ENCODE measurements around the gene GKN1. TPM values are rescaled to one million over a fixed set of nuclear protein-coding genes. Genes with fewer than 3 reads are reported as not detected.
"Not testable (repeated sequence)": the region's sequence is repeated elsewhere in the genome, so short reads cannot be mapped to it uniquely, and the experiment has no call there.

GKN1 gene, protein sequence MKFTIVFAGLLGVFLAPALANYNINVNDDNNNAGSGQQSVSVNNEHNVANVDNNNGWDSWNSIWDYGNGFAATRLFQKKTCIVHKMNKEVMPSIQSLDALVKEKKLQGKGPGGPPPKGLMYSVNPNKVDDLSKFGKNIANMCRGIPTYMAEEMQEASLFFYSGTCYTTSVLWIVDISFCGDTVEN
- total RNA-seq (2014; rRNA removed; shearing (Covaris generic)), result not detected in 2 replicates

DNA sequence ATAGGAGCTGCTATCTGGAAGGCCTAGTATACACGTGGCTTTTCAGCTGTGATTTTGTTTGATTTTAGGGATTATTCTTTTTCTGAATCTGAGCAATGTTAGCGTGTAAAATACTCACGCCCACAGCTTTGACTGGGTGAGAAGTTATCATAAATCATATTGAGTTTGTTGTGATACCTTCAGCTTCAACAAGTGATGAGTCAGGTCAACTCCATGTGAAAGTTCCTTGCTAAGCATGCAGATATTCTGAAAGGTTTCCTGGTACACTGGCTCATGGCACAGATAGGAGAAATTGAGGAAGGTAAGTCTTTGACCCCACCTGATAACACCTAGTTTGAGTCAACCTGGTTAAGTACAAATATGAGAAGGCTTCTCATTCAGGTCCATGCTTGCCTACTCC lies at the start of gene GKN1:
GKN1 (plus strand) TSS at position 386 of the 400 bp plus-strand sequence. CDS start 42 bp downstream, outside the sequence.
- peak; percentile 21 for DNase-seq (ENCODE audit: low read depth)

DNA sequence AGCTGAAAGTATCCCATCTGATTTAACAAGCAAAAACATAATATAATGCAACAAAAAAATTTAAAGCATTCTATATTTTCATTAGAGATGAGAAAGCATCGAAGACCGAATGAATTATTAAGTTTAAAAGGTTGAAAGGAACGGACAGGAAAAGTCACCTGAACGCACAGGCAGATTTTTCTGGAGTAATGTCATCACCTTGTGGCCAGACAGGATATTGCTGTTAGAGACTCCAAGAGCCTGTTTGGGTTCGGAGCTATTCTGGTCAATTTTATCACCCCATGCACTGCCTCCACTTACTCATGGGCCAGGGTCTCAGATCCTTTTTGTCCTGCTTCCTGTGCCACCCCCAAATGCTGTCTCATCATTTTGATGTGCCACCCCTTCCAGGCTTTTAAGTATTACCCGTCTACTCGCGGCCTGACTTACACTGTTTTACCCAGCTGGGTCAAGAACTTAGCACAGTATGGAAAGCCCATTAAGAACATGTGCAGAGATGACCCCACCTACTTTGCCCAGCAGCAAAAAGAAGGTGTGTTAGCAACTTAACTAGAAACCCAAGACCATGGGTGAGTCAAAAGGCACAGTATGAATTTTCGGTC lies 49.0 kb upstream of the GKN1 start:
- peak; percentile 48 for DNase-seq (ENCODE audit: low read depth)

DNA sequence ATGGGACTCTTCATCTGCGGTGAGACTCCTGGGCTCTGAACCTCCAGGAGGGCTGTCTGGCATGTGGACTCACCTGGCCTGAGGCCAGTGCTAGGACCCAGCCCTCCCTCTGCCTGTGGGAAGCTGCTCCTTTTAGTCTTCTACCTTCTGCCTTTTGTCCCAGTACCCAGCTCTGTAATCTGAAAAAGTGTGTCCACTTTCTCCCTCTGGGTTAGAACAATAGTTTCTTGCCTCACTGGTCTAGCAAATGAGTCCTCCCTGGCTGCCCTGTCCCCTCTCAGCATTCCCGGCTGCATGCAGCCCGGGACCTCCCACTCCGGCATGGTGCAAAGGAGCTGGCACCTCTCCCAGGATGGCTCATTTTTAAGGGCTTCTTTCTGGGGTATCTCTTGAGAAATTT lies 47.6 kb upstream of the GKN1 start:
- peak; percentile 71 for DNase-seq (ENCODE audit: low read depth)

DNA sequence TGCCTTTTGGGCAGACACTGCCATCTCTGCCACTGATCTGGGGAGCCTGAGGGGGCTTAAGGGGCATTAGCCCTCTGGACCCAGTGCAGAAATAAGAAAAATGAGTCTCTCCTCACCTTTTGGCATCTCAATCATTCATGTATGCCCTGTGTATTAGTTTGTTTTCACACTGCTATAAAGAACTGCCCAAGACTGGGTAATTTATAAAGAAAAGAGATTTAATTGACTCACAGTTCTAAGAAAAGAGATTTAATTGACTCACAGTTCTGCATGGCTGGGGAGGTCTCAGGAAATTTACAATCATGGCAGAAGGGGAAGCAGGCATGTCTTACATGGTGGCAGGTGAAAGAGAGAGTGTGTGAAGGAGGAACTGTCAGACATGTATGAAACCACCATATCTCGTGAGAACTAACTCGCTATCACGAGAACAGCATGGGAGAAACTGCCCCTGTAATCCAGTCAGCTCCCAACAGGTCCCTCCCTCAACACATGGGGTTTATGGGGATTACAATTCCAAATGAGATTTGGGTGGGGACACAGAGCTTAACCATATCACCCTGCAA lies 43.2 kb upstream of the GKN1 start:
- no peak for DNase-seq (ENCODE audit: low read depth)

DNA sequence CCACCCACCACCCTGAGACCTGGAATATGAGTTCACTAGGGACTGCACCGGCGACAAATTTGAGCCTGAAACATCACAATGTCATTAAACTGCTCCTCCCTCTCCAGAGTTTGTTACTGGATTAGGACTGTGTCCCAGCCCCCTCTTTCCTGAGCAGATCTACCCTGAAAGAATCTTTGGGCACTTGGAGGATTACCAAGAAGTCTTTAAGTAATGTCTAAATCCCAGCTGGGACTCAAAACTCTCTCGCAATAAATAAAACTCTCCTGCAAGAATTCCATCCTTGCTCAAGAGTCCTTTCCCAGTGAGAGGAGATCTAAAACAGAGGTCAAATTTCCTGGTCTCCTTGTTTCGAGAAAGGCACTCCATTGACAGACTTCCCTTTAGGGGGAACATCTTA lies 42.6 kb upstream of the GKN1 start:
- no peak for DNase-seq (ENCODE audit: low read depth)

DNA sequence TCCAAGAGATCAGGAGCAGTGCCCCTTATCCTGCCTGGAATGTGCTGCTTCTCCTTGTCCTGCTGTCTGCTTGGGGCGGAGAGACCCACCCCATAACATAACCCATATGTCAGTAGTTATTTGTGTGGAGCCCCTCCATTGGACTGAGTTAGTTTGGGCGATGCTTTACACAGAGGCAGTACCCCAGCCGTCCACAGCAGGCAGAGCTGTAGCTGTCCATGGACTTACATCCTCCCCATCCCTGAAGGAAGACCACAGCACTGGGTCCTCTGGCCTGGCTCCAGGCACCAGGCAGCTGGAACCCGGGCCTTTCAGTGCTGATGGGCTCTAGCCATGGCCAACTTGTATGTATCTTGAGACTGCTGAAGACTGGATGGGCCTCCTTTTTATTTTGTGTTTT lies 42.0 kb upstream of the GKN1 start:
- DNase-seq (ENCODE audit: low read depth), result no peak

DNA sequence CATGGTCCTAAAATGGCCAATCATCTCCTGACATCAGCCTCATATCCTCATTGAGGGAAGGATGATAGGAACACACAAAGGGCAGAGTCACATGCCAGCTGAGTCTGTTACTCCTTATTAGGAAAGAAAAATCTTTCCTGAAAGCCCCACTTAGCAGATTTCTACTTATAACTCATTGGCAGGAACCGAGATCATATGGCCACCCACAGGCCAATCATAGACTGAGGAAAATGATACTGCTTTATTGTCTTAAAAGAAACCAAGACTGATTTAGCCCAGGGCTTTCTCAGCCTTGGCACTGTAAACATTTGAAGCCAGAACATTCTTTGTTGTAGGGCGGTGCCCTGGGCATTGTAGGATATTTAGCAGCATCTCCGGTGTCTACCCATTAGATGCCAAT lies 40.4 kb upstream of the GKN1 start:
- no peak for DNase-seq (ENCODE audit: low read depth)

DNA sequence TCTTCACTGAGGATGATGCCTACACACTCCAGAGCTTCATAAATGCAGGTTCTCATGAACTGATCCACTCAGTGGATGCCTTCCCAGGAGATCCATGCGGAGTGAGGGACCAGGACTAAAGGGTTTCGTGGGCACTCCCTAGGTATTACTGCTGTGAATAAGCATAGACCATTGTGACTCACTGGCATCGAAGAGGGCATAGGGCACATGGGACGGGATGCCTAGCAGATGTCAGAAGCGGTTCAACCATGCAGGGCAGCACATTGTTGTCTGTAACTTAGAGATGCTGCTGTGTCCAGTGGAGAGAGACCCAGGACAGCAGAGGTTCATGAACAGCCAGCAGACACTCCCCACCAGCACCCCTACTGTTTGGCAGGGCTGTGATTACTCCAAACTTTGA lies 39.0 kb upstream of the GKN1 start:
- DNase-seq (ENCODE audit: low read depth), result no peak

DNA sequence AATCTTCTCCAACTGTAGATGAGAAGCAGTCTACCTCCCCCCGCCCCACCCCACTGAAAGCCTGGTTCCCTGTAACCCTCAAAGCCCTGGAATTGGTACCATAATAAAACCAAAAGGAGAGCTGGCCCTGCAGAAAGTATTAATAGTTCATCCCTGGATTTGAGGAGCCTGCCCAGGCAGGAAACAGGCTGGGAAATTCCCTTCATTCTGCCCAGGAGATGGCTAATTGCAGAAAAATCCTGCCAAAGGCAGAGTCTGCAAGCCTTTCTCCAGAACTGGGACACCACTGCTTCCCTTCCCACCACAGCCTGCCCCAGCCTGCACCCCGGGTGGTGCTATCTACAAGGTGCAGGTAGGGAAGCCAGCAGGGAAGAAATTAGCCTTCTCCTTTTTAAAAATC lies 38.0 kb upstream of the GKN1 start:
- peak; percentile 73 for DNase-seq (ENCODE audit: low read depth)

DNA sequence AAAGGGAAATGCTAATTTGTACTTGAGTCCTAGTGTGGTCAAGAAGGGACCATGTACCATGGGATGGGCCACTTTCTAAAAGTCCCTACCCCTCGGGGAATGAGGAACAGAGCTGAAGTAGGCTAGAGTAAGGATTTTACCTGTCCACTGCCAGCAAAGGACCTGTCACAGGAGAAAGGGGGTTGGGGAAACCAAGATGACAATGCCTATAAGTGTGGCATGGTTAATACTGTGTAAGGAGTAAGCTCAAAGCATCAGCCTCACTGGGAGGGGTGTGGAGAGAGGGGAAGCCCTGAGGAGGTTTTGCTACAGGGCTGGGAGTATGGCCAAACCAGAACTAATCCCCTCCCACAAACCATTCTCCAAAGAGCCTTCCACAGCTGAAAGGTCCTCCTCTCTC lies 37.5 kb upstream of the GKN1 start:
- DNase-seq (ENCODE audit: low read depth), result peak; percentile 42

DNA sequence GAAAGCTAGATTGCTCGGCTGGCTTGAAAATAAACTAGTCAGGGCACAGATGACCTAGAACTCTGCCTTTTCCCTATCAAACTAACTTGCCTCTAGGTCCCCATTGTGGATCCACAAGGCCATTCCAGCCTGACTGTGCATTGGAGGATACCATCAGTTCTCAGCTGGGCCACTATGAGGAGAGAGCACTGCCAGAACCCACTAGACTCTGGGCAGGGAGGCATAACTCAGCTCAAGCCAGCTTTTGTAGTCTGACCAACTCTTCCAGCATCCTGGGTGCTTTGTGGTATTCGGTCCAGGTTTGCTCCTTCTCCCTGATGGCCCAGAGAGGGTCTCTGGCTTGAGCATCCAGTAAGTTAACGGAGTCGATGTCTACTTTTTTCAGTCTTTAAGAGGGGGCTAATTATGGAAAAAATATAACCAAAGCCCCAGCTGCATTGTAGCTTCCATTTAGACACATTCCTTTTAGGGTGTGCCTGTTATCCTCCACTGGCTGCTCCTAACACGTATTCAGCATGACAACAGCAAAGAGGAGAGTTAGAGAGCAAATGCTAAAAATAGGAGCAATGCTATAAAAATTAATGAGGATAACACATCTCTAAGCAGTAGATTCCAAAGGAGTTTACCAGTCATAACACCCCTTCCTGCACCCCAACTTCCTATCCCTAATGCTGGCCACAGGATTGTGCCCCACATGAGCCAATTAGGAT lies 36.9 kb upstream of the GKN1 start:
- DNase-seq (ENCODE audit: low read depth), result no peak

DNA sequence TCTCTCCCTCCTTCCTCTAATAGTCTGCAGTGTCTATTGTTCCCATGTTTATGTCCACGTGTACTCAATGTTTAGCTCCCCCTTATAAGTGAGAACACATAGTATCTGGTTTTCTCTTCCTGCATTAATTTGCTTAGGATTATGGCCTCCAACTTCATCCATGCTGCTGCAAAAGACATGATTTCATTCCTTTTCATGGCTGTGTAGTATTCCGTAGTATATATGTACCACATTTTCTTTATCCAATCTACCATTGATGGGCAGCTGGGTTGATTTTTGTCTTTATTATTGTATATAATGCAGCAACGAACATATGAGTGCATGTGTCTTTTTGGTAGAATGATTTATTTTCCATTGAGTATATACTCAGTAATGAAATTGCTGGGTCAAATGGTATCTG lies 35.5 kb upstream of the GKN1 start:
- no peak for DNase-seq (ENCODE audit: low read depth)

DNA sequence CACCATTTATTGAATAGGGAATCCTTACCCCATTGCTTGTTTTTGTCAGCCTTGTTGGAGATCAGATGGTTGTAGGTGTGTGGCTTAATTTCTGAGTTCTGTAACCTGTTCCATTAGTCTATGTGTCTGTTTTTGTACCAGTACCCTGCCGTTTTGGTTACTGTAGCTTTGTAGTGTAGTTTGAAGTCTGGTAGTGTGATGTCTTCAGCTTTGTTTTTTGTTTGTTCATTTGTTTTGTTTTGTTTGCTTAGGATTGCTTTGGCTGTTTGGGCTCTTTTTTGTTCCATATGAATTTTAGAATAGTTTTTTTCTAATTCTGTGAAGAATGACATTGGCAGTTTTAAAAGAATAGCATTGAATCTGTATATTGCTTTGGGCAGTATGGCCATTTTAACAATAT lies 34.5 kb upstream of the GKN1 start:
- DNase-seq (ENCODE audit: low read depth), result no peak

DNA sequence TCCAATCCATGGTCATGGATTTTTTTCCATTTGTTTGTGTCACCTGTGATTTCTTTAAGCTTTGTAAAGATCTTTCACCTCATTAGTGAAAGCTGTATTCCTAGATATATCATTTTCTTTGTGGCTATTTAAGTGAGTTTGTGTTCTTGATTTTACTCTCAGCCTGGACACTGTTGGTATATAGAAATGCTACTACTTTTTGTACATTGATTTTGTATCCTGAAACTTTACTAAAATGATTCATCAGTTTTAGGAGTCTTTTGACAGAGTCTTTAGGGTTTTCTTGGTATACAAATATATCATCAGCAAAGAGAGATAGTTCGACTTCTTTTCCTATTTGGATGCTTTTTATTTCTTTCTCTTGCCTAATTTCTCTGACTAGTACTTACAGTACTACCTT lies 34.1 kb upstream of the GKN1 start:
- DNase-seq (ENCODE audit: low read depth), result no peak

DNA sequence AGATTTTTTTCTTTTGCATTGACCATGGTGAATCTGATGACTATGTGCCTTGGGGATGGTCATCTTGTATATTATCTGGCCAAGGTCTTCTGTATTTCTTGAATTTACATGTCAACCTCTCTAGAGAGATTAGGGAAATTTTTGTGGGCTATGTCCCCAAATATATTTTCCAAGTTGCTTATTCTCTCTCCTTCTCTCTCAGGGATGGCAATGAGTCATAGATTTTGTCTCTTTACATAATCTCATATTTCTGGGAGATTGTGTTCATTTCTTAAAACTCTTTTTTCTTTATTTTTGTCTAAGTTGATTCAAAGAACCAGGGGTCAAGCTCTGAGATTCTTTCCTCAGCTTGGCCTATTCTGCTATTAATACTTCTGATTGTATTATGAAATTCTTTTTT lies 31.6 kb upstream of the GKN1 start:
- no peak for DNase-seq (ENCODE audit: low read depth)

DNA sequence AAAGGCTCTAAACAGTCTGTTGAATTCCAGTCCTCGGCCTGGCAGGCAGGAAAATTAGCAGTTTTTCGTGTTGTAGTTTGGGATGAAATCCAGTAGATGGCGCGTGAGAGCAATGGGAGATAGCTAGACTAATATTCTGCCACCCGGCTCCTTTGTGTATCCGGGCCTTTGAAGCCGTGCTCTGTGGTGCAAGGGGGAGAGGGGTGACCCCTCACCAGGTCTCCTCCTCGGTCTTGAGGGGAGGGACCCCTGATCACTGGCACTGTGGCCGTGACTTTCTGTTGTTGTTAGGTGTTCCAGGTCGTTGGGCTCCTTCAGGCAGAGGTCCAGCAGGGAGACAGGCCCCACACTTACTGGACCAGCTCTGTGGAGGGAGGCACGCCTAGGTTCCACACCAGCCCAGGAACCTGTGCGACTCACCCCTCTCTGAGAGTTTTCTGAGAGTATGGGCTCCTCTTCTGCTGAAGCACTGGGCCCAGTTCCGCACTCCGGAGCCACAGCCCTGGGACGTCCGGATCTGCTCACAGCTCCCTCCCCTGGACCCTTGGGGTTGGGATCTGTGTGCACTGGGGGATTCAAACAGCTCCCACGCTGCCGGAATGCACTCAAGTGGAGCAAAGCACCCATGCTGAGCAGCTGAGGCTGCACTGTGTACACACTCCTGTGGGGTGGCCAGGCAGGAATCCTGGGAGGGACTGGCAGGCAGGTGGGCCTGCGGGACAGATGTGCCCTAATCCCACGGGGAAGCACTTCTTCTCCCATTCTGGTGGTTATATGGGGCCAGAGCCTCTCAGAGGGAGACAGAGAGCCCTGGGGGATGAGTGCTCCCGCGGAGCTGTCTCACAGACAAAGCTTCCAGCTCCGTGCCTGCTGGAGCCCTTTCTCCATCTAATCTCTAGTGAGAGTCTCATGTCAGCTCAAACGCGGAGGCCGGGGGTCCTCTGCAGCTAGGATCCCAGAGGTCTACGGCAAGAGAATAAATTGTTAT lies 30.6 kb upstream of the GKN1 start:
- DNase-seq (ENCODE audit: low read depth), result peak; percentile 56

DNA sequence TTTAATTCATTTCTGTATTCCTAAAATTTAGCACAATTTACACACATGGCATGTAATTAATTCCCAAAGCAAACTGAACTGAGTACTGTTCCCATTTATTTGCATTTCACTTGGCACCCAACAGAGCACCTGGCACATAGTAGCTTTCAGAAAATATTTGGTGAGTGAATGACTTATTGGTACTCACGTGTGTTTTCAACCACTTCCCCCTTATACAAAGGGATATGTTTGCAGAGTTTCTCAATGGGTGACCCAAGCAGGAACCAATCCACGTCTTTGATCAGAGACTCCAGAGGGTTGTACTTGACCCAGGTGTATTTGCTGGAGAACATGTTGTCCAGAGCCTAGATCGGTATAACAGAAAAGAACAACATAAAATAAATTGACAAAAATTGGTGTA lies 28.3 kb upstream of the GKN1 start:
- DNase-seq (ENCODE audit: low read depth), result no peak

DNA sequence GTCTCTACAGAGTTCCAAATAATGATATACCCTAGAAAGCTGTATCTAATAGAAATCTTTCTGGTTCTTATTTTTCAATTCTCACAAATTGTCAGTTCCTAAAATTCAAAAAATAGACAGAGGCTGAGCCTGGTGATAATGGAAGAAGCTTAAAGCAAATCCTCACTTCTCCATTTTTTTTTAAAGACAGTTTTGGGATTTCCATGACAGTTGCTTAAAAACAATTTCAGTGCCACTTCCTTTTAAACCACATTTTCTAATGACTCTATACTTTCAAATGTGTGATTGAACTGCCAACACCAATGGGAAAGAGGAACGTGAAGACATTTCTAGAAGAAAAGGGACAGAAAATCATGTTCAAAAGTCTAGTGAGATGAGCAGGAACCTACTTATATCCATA lies 25.7 kb upstream of the GKN1 start:
- DNase-seq (ENCODE audit: low read depth), result no peak

DNA sequence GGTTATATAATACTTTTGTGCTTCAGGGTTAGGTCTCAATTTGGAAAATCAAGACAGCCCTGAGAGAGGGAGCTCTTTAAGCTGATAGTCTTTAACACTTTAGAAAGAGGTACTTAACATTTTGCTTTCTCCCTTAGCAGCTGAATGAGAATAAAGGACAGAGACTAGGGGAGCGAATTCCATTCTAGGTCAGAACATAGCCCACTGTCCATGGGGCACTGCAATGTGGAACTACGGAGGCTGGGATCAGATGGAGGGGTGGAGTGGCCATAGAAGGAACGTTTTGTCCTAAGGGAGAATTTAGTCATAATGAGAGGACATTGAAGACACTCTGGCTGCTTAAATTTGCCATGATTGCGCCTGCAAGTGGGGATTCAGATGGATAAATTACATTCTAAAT lies 22.5 kb upstream of the GKN1 start:
- no peak for DNase-seq (ENCODE audit: low read depth)

DNA sequence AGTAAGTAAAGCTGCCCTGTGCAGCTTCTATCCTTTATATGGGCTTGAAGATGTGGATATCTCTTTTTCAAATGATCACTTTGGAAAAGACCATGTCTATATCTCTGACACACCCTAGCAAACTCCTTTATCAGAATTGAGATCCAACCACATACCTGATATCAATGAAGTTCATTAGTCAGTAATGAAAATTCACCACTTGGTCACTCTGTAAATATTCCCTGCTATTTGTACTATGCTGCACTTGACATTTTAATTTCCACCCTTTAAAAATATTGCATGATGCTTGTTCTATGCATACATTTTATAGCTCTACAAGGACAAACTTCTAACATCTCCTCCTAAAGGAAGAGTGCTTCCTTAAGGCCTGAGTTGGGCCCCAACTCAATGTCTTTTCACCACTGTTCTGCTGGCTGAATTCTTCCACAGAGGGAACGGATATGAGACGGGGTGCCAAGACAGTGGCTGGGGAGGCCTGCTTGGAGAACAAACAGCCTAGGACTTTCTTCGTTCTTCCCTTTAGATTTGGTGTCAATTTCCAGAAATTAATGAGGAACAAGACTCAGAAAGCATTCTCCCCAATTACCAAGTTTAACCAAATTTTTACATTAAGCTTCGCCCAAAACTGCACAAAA lies 21.4 kb upstream of the GKN1 start, which contains the start of gene GKN2:
GKN2 (minus strand) TSS at position 7 of the 635 bp plus-strand sequence. CDS start 32 bp downstream, outside the sequence.
- no peak for DNase-seq (ENCODE audit: low read depth)

DNA sequence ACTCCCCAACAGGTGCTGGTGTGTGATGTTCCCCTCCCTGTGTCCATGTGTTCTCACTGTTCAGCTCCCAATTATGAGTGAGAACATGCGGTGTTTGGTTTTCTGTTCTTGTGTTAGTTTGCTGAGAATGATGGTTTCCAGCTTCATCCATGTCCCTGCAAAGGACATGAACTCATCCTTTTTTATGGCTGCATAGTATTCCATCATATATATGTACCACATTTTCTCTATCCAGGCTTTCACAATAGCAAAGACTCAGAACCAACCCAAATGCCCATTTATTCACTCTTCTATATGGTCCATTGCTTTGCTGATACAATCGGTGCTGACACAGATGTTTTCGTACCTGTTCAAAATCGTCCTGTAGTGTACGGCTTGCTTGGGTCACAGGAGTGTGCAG lies 19.0 kb upstream of the GKN1 start:
- DNase-seq (ENCODE audit: low read depth), result not testable (repeated sequence)
